ENCODE results near the gene BRD7.

BRD7 gene

DNA sequence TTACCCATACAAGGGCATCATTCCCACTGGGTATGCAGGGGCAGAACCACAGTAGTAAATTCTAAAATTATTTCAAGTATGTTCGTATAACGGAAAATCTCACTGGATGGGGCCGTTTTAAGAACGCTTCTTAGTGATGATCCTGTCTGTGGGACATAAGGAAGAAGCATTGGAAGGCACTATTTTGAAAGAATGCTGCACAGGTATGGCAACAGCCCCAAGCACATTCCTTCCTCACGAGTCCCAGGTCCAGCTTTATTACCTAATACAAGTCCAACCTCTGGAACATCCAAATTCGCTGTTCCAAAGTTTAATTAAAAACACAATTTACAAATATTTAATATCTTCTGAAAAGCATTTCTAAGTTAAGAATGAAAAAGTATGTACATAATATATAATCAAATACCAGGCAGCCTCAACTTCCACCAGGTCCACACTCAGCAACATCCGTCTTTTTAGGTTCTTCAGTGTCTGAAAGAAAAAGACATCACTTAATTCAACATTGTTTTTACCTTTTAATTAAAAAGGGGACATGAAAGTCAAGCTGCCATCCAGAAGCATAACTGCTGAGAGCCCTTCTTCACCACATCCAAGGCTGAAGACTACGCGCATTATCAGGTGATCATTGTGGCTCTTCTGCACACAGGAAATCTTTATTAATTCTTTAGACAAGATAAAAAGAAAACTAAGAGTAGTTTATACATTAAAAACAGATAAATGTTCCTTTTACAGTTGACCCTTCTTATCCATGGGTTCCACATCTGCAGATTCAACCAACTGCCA is 49.8 kb downstream of the BRD7 start:
- DNase-seq = no peak

DNA sequence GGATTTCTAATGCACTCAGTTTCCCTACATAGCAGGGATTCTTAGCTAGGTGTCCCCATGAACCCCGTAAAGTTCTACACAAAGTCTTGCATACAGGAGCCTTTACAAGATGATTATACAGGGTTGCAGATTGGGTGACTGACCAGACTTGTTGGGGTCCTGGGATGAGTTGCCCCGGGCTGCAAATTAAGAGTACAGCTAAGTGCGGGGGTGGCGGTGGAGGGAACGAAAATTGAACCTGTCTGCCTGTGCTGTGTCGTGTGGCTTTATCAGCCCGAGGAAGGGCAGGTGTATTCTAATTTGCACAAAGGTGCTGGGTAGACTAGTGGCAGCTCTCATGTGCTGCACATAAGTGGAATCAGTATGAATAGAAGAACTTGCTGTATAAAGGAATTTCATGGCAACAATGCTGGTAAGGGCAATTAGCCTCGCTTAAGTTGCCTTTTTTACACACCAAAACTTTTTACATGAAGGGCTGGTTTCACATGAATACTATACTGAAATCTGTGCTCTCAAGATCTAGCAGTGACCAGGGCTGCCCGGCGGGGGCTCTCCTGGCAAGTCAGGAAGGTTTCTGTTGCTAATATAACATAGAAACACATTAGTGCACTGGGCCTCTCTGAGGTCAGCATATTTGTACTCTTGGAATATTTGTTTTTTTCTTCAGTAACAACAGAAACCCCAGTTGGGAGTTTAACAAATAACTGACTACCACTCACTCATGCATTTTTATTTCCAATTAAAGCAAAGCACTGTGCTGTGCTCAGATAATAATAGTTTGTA is 51.7 kb downstream of the BRD7 start:
- no peak for DNase-seq

DNA sequence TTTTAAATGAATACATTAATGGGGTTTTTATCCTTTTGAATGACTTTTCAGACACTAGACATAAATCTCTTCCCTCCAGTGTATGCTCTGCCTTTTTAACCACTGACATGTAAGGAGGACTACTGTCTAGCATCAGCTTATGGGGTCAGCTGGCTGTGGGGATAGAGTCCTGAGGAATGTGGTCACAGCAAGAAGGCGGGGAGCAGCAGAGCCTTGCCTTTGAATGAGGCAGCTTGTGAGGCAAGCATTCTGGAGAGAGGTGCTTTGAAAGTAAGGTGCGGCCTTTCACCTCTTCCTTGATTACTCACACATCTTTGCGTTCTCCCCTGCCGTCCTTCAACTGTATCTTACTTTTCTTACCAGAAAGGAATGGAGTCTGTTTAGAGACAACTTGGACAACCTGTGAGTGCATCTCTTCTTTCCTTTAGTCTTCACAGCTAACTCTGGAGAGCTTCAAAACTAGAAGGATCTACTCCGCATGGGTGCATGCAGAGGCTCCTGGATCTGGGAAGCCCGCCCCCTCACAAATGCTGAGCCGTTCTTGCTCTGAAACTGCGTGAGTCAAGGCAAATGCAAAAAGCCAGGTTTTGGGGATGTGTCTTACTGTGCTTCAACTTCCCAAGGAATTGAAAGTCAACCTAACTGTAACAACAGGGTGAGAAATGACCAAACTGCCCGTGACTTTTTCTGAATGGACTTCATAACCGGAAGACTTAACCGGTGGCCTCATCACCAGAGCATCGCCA is 52.5 kb downstream of the BRD7 start:
- no peak for DNase-seq

DNA sequence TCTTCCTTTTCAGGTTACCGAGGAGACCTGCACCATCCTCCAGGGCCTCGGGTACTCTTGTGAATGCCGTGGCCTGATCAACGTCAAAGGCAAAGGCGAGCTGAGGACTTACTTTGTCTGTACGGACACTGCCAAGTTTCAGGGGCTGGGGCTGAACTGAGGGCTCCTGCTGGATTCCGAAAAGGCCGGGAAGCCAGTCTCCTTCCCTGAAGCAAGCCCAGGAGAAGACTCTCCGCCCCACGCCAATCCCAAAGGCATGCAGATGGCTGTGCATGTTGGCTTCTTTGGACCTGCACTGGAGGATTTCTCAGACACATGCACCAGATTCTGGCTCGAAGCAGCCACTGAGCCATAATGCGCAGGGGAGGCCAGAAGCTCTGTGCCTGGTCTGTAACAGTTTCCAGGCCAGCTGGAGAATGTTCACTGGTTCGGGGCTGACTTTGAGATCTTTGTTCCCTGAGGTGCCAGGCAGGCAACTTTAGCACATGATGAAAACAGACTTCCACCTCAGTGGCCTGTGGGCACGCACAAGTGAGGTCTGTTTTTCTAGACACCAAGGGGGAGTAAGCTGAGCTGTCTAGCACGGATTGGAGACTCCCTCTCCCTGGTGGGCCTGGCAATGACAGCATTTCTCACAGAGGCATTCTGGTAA is 53.3 kb downstream of the BRD7 start:
- no peak for DNase-seq

DNA sequence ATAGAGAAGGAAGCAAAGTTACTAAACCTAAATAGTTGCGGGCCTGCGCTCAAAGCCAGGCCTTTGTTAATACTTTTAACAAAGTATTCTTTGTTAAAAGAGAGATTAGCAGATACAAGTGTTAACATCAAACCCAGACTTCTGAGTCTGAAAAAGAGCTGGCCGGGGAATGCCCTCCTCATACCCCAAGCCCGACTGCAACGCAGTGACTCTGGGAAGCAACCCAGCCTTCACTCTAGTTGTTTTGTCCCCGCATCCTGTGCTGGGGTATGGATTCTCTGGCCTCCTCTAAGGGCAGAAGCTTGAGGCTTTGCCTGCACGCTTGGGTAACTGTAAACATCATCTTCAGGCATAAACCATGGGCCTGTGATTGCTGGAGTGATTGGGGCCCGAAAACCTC is 54.1 kb downstream of the BRD7 start:
- no peak for DNase-seq

DNA sequence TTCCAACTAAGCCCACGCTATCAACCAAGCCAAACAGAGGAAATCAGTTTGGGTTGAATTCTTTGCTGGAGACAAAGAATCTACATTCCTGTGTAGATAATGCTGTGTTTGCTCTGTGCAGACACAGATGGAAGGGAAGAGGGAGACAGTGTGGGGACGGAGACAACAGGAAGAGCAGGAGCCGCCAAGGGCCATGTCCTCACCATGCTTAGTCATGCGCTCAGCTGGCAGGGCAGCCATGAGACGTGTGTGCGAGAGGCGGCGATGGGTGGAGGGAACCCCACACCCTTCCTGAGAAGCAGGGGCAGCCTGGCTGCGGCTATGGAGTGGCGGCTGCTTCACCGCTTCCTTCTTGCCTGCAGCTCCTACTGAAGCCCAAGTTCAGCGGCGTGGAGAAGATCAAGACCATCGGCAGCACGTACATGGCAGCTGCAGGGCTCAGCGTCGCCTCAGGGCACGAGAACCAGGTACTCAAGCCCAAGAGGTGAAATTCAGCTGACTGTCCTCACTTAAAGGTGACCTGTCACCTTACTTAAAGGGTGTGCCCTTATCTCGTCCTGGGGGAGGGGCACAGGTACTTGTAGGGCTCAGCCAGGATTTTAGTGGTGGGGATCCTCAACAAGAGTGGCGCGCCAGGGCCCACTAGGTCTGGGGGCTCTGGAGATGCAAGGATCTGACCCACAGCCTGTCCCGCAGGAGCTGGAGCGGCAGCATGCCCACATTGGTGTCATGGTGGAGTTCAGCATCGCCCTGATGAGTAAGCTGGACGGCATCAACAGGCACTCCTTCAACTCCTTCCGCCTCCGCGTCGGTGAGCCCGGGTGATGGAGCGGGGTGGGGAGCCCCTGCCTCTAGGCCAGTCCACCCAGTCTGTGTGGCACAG is 55.0 kb downstream of the BRD7 start:
- DNase-seq = no peak

DNA sequence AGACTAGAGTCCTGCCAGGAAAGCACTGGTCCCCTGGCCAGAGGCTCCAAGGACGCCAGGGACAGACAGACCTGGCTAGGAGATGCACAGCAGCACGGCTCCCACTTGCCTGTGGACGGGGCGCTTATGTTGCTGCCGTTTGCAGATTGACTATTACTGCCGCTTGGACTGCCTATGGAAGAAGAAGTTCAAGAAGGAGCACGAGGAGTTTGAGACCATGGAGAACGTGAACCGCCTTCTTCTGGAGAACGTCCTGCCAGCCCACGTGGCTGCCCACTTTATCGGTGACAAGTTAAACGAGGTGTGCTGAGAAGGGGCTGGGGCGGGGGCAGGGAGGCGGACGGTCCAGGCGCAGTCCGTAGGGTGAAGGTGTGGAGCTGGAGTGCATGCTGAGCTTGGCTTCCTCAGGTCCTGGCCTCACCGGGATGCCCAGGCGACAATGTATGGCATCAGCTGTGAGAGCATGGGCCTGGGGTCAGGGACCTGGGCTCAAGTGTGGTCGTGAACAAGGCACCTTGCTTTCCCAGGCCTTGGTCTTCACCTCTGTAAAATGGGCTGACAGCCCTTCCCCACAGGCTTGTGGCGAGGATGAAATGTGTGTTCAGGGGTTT is 56.8 kb downstream of the BRD7 start:
- DNase-seq = no peak

DNA sequence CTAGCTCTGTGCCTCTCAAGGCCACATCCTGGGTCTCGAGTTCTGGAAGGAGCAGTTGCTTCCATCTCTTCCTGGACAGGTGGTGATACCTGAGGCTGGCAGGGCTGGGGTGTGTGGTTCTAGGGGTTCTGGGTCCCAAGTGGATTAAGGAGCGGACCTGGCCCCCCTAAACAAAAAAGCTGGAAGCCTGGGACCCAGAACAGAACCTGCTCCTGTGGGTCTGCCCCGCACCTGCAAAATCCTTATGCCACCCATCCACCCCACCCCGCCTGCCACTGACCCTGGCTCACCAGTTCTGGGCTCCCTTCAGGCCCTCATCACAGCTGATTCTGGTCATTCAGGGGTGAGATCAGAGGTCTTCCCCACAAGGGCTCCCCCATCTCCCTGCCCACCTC is 57.7 kb downstream of the BRD7 start:
- DNase-seq = no peak

DNA sequence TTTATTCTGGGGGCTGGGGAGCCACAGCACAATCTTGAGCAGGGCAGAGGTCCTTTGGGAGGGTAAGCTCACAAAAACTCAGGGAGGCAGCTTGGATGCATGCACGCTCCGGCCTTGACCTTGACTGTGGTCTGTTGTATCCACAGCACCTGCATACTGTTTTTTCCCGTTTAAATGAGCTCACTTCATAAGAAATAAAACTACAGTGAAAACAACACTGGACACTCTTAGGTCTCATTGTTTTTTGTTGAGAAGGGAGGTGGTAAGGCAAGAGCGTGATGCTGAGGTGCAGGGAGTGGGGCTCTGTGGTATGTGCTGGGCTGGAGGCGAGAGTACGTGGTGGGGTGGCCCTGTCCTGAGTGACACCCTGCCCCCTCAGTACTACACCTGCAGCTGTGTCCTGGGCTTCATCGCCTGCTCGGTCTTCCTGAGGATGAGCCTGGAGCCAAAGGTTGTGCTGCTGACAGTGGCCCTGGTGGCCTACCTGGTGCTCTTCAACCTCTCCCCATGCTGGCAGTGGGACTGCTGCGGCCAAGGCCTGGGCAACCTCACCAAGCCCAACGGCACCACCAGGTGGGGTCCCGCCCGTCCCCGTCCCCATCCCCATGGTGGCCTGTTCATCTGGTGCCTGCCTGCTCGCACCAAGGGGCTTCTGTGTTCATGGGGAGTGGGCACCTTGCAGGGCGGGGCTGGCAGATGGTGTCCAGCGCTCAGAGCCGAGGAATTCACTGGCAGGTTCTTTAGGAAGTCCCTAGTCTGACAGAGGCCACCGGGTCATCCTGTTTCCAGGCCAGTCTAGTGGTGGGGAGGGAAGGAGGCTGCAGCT is 58.3 kb downstream of the BRD7 start:
- DNase-seq = no peak

DNA sequence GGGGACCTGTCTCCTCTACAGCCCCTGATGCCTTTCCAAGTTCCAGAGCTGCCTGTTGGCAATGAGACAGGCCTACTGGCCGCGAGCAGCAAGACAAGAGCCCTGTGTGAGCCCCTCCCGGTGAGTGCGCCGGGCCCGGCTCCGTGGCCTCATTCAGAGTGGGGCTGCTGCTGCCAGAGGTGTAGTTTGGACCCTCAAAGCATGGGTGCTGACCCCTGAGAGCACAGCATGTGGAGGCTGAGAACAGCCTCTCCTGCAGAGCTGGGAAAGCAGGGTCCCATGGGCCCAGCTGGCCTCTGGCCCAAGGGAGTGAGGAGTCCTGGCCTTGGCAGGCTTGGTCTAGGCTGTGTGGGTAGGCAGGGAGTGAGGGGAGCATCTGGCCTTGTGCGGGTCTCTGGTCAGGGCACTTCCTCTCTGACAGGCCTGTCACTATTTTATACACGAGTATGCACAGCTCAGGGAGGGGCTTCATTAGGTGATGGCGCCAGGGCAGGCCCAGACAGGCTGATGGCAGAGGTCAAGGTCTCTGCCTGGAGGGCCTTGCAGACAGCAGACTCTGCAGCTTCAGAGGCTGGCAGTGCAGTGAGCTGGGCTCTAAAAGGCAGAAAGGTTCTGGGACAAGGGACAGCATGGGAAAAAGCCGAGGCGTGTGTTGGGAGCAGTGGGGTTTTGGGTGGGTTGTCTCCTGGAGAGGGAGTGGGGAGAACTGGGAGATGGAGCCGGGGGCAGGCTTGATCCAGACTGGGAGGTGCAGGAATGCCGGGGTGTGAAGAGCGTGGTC is 59.1 kb downstream of the BRD7 start:
- no peak for DNase-seq

DNA sequence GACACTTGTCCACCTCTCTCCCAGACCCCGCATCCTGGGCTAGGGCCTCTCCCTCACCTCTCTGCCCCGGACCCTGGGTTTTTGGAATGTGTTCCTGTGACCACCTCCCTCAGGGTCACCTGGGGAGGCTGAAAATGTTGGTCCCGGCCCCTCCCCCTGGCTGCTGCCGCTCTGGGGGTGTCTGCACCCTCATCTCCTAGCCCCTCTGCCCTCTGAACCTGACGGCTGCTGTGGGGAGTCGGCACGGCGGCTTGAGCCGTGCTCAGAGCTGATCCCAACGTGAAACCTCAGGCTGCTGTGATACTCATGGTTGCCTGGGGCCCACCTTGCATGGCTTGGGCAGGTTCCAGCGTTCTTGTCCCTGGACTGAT is 59.6 kb downstream of the BRD7 start:
- no peak for DNase-seq

DNA sequence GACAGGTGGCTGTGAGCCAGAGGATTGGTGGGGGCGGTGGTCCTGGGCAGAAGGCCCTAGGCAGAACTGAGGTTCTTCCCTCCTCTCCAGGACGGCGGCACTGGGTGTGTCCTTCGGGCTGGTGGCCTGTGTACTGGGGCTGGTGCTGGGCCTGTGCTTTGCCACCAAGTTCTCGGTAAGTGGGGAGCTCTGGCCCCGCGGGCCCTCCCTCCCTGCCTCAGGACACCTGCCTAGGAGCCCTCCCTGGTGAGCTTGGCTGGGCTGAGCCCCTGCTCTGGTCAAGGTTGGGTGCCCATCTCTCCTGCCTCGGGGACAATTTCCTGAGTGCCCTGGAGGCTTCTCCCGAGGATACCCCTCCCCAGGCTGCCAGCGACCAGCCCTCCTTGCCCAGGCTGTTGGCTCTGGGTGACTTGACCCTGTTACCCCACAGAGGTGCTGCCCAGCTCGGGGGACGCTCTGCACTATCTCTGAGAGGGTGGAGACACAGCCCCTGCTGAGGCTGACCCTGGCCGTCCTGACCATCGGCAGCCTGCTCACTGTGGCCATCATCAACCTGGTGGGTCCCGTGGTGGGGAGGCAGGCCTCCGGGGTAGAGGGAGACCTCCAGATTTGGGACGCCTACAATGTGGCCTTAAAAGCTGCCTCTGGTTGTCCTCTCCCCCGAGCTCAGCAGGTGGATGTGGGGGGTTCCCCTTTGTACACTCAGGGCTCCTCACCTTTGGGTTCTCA is 60.4 kb downstream of the BRD7 start:
- no peak for DNase-seq

DNA sequence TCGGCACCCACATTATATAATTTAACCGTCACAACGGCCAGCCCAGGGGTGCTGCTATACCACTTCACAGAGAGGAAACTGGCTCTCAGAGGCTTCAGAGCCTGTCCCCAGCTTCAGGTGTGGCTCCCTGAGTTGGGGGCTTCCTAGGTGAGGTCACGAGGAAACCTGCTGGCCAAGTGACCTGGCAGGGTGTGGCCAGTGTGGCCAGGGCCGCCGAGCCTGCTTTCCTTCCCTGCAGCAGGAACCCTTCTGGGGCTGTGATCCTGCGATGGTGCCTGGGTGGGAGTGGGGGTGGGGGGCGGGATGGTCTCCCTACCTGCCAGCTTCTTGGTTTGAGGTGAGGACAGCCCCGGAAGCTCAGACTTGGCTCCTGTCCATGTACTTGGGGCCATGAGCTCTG is 62.5 kb downstream of the BRD7 start:
- no peak for DNase-seq

DNA sequence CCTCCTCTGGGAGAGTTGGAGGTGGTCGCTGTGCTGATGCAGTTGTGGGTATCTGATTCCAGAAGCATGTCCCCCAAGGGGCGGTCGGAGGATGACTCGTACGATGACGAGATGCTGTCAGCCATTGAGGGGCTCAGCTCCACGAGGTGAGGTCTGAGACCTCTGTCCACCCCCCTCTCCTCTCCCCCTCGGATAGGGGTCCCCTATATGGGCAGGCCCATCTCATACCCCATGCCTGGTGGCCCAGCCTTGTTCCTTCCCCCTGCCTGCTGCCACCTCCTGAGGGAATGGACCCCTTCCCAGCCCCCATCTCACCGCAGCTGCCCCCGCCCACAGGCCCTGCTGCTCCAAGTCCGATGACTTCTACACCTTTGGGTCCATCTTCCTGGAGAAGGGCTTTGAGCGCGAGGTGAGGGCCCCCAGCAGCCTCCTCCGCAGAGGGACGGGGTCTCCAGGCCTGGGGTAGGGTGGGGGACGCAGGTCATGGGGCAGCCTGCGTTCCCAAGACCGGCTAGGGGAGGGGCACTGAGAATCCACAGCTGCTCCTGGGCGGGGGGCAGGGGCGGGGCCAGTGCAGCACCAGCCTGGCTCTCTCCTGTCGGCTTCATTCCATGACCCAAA is 63.2 kb downstream of the BRD7 start:
- DNase-seq = no peak

DNA sequence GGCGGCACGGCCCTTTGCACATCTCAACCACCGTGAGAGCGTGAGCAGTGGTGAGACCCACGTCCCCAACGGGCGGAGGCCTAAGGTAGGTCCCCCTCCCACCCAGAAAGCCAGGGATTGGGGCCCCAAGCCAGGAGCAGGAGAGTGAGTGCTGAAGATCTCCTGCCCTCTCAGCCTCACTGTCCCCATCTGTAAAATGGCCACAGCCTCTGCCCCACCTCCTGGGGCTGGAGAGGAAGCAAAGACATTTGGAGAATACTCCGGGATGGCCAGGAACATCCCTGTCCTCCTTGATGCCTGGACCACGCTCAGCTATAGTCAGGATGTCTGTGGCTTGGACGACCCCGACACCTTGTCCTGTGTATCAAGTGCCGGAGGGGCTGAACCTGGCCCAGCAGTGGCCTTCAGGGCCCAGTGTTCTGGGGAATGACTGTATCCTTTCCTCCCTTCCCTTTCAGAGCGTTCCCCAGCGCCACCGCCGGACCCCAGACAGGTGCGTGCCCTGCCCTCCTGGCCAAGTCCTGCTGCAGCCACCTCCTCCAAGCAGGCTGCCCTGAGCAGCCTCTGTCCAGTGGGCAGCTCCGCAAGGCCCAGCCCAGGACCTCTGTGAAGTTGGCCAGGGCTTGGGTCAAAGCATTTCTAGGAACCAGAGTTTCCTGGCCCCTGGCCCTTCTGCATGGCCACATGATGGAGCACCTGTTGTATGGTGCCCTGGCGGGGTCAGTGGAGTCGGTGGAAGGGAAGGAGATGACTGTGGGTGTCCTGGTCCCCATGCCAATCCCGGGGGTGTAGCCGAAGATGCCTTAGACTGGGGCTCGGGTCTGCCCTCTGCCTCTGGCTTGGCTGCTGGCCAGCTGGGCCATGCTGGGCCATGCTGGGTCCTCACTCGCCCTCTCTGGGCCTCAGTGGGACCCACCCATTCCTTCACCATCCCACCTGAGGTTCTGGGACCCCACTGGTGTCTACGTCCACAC is 64.0 kb downstream of the BRD7 start:
- no peak for DNase-seq

DNA sequence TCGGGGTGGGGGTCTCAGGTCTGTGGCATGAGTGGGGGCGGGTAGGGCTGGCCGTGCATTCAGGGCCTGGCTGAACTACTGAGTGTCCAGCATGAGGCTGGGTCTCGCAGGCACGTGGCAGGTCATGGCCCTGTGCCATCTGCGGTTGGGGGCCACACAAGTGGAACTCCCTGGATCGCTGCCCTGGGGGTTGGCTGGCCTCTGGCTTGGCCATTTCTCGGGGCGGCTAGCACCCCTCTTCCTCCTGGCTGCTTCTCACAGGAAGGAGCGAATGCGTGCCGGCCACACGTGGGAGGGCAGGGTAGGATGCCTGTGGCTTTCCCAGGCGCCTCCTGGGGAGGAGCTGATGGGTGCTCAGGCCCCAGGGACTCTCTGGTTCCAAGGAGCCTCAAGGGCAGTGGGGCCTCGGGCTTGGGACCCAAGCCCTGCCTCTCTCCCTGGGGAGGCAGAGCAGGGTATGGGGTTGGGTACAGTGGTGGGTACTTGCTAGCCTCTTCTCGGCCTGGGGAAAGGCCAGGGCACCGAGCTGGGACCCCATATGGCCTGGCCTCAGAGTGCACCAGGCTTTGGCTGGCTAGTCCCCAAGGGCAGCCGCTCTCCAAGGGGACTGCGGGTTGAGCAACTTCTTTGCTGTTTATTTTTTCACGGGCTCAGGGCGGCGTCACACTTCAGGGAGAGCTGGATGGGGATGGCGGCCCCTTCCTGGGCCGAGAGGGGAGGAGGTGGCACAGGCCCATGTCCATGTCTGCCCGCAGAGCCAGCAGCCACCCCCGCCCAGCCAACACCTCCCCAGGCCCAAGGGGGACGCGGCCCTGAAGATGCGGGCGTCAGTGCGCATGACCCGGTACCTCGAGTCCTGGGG is 65.0 kb downstream of the BRD7 start:
- no peak for DNase-seq

Data from NCI-H1417 treated with DMSO at 0.1 percent for 48 hours (cell line).